LoVo (cell line): ENCODE data around the gene LDLRAD3.
A peak's percentile ranks its signal among the peaks of the same experiment; 100 is the strongest.

Experiments
- DNase-seq: peaks from one replicate; pipeline ENCODE4 v3.0.0-alpha.2; 2016; ENCODE audit warnings: low spot score

The LDLRAD3 gene

GRCh38 chr11:36105743-36106581 lies 162.1 kb downstream of the LDLRAD3 start:
- no peak for DNase-seq

GRCh38 chr11:36107547-36107946 lies 163.7 kb downstream of the LDLRAD3 start:
- DNase-seq = no peak

- no peak for DNase-seq
Observed at GRCh38 chr11:36108881-36109589, 165.2 kb downstream of the LDLRAD3 start.

- DNase-seq = no peak
Observed at GRCh38 chr11:36109590-36109849, 165.7 kb downstream of the LDLRAD3 start.

GRCh38 chr11:36109850-36110606 lies 166.2 kb downstream of the LDLRAD3 start:
- no peak for DNase-seq

GRCh38 chr11:36110668-36111410 lies 167.0 kb downstream of the LDLRAD3 start:
- no peak for DNase-seq

- DNase-seq = no peak
Observed at GRCh38 chr11:36114095-36114494, 170.2 kb downstream of the LDLRAD3 start.

- DNase-seq = no peak
Observed at GRCh38 chr11:36115378-36115801, 171.5 kb downstream of the LDLRAD3 start.

- no peak for DNase-seq
Observed at GRCh38 chr11:36116161-36116560, 172.3 kb downstream of the LDLRAD3 start.

GRCh38 chr11:36118084-36118483 lies 174.2 kb downstream of the LDLRAD3 start:
- no peak for DNase-seq

GRCh38 chr11:36119300-36119699 lies 175.4 kb downstream of the LDLRAD3 start:
- DNase-seq = no peak

- DNase-seq = no peak
Observed at GRCh38 chr11:36121054-36121453, 177.2 kb downstream of the LDLRAD3 start.

GRCh38 chr11:36122671-36123070 lies 178.8 kb downstream of the LDLRAD3 start:
- DNase-seq = peak; percentile 9

- DNase-seq = no peak
Observed at GRCh38 chr11:36123336-36124101, 179.7 kb downstream of the LDLRAD3 start.

- no peak for DNase-seq
Observed at GRCh38 chr11:36126678-36127077, 182.8 kb downstream of the LDLRAD3 start.

GRCh38 chr11:36127550-36127949 lies 183.7 kb downstream of the LDLRAD3 start:
- no peak for DNase-seq

- no peak for DNase-seq
Observed at GRCh38 chr11:36129955-36130354, 186.1 kb downstream of the LDLRAD3 start.

GRCh38 chr11:36130401-36130800 lies 186.5 kb downstream of the LDLRAD3 start:
- no peak for DNase-seq

- DNase-seq = no peak
Observed at GRCh38 chr11:36131721-36132397, 188.0 kb downstream of the LDLRAD3 start.

GRCh38 chr11:36132940-36133339 lies 189.1 kb downstream of the LDLRAD3 start:
- no peak for DNase-seq

- no peak for DNase-seq
Observed at GRCh38 chr11:36135076-36135475, 191.2 kb downstream of the LDLRAD3 start.
